B cell (primary cell): ENCODE data around the gene GRAMD1C.

Source experiments
- EZH2 ChIP-seq: IDR thresholded peaks from 2 replicates; pipeline ENCODE4 v1.6.1; 2012; ENCODE audit warnings: borderline replicate concordance, low read depth, mild to moderate bottlenecking, moderate library complexity, low read length; ENCODE audit not compliant: insufficient read depth, poor library complexity, severe bottlenecking
- TF ChIP-seq, protein P1 (sequence below): fragments of 200-600 bp; IDR thresholded peaks from one replicate; pipeline ENCODE4 v1.8.0; 2022; ENCODE audit warnings: antibody characterized with exemption, mild to moderate bottlenecking

GRCh38 chr3:113873293-113873692, 34.7 kb downstream of the GRAMD1C start:
- TF ChIP-seq, protein P1, sequence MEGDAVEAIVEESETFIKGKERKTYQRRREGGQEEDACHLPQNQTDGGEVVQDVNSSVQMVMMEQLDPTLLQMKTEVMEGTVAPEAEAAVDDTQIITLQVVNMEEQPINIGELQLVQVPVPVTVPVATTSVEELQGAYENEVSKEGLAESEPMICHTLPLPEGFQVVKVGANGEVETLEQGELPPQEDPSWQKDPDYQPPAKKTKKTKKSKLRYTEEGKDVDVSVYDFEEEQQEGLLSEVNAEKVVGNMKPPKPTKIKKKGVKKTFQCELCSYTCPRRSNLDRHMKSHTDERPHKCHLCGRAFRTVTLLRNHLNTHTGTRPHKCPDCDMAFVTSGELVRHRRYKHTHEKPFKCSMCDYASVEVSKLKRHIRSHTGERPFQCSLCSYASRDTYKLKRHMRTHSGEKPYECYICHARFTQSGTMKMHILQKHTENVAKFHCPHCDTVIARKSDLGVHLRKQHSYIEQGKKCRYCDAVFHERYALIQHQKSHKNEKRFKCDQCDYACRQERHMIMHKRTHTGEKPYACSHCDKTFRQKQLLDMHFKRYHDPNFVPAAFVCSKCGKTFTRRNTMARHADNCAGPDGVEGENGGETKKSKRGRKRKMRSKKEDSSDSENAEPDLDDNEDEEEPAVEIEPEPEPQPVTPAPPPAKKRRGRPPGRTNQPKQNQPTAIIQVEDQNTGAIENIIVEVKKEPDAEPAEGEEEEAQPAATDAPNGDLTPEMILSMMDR, result no peak
- TF ChIP-seq EZH2, result no peak
